Skin epidermis (tissue), 12 donors: ENCODE data around the gene TSPAN8.

Experiments used
- H3K27ac ChIP-seq, 21 experiments: fragments of 200-600 bp; sonication (generic) in 11 of 21; one replicate each; pipeline ENCODE4 v1.5.0; 2020; ENCODE audit warnings: mild to moderate bottlenecking in 3 of 21, inconsistent platforms in 2 of 21, moderate library complexity in 2 of 21
- H3K4me3 ChIP-seq, 7 experiments: fragments of 200-600 bp; sonication (generic) in 2 of 7; one replicate each; pipeline ENCODE4 v1.5.0; 2020; ENCODE audit warnings: inconsistent platforms in 2 of 7, mild to moderate bottlenecking in 2 of 7, moderate library complexity in 1 of 7

Gene TSPAN8

GRCh38 chr12:71157601-71158233 lies at the start of gene TSPAN8:
Gene TSPAN8 (minus strand): TSS chr12:71157999. CDS start chr12:71157678, 321 bp downstream.
- no peak within 1 kb of the TSS for H3K4me3 ChIP-seq
- no peak within 1 kb of the TSS for H3K27ac ChIP-seq

- no peak overlapping the region for H3K4me3 ChIP-seq
Measured at GRCh38 chr12:71201136-71201679, 43.4 kb upstream of the TSPAN8 start.

GRCh38 chr12:71200706-71201105 lies 42.9 kb upstream of the TSPAN8 start:
- no peak overlapping the region for H3K27ac ChIP-seq
- no peak overlapping the region for H3K4me3 ChIP-seq

More at GRCh38 chr12:71201136-71201679, 43.4 kb upstream of the TSPAN8 start:
- no peak overlapping the region for H3K27ac ChIP-seq

- Histone ChIP-seq H3K27ac (no peak overlapping the region), H3K4me3 (no peak overlapping the region)
Measured at GRCh38 chr12:71197460-71197859, 39.7 kb upstream of the TSPAN8 start.

GRCh38 chr12:71195338-71195896 lies 37.6 kb upstream of the TSPAN8 start:
- Histone ChIP-seq H3K4me3 (no peak overlapping the region), H3K27ac (no peak overlapping the region)

DNA sequence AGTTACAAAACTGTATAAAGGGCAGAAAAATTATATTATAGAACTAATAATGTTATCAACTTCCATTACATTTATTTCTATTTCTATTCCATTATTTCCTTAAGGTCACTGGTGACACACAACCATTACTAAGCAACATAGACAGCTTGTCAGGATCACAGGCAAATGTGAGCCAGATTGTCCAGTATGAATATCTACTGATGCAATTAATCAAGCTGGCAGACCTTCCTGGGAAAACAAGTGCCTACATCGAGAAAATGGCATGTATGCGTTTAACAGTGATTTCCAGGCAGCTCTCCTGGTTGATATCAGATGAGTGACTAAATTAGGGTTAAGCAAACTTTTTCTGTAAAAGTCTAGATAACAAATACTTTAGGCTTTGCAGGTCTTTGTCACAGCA lies 36.9 kb upstream of the TSPAN8 start:
- H3K27ac ChIP-seq = no peak overlapping the region
- no peak overlapping the region for H3K4me3 ChIP-seq

GRCh38 chr12:71193041-71193440 lies 35.2 kb upstream of the TSPAN8 start:
- H3K27ac ChIP-seq = no peak overlapping the region
- H3K4me3 ChIP-seq = no peak overlapping the region

- H3K27ac ChIP-seq = no peak overlapping the region
- H3K4me3 ChIP-seq = no peak overlapping the region
Measured at GRCh38 chr12:71191509-71192196, 33.9 kb upstream of the TSPAN8 start.

GRCh38 chr12:71190822-71191221 lies 33.0 kb upstream of the TSPAN8 start:
- no peak overlapping the region for H3K27ac ChIP-seq
- H3K4me3 ChIP-seq = no peak overlapping the region

GRCh38 chr12:71187379-71187778 lies 29.6 kb upstream of the TSPAN8 start:
- H3K27ac ChIP-seq = no peak overlapping the region
- H3K4me3 ChIP-seq = no peak overlapping the region

DNA sequence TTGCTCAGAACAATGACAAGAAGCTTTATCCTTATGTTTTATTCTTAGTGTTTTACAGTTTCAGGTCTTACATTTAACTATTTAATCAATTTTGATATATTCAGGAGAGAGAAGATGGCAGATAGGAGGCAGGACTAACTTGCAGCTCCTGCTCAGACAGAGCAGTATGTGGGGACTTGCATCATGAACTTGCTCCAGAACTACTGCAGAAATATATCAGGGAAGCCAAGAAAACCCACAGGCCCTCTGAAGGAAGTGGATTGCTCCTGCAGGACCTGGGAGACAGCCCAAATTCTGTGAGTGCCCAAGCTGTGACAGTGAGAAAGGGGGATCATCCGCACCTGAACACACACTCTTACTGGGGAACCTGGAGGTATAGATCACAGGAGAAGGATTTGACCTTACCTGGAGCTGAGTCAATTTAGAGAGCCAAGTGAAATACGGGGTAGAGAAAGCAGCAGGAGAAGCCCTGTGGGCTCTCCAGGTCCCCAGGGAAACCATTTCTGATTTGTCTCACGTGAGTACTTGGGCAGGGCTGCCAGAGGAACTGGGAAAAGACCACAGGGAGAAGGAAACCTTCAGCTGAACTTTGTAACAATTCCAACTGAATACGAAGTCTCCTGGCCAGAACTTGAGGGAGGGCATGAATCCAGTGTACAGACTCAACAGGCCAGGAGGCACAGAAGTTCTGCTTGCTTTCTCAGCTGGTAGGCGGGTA lies 28.9 kb upstream of the TSPAN8 start:
- no peak overlapping the region for H3K4me3 ChIP-seq
- no peak overlapping the region for H3K27ac ChIP-seq

DNA sequence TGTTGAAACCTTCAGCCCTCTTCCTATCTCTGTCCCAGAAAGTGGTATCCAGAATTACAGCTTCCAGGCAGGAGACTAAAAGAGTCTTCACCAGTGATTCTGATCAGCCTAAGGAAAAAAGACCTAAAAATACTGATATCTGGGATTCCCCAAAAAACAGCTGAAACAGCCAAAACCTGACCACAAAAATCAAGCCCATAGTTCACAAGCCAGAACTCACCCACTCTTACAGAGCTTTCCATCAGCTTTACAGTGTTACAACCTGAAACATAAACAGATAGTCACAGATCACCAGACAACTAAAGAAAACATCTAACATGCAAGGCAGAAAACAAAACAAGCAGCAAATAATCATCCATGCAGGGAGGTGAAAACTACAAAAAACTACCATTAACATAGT lies 26.0 kb upstream of the TSPAN8 start:
- Histone ChIP-seq H3K4me3 (no peak overlapping the region), H3K27ac (no peak overlapping the region)

DNA sequence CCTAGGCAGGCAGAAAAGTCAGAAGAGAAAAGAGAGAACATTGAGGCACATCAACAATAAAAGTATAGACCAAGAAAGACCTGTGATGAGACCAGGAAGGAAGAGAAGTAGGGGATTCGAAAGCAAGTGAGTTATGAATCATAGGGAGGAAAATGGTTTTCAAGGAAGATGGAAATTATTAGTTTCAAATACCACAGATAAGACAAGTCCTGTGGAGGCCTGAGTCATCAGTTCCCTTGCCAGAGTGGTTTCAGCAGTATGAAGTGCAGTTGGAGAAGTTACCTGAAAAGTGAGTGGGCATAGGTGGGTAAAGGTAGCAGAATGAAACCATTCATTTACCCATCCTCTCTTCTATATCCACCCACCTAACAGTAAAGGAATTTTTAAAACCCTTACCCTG lies 25.2 kb upstream of the TSPAN8 start:
- Histone ChIP-seq H3K27ac (no peak overlapping the region), H3K4me3 (no peak overlapping the region)

GRCh38 chr12:71178162-71178561 lies 20.4 kb upstream of the TSPAN8 start:
- no peak overlapping the region for H3K27ac ChIP-seq
- H3K4me3 ChIP-seq = no peak overlapping the region

DNA sequence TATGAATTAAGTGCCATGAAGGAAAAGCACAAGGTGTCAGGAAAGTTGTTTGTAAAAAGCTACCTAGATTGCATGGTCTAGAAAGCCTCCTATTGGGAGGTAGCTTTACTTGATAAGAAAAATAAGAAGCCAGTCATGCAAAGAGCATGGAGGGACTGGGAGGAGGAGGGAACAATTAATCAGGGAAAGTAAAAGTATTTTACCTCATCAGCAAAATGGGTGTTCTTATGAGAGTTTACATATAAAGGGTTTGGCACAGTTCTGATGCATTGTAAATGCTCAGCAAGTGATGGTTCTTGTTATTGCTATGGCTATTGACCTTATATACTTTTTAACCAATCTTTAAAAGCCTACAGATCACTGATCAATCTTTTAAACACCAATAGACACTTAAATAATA lies 17.0 kb upstream of the TSPAN8 start:
- Histone ChIP-seq H3K27ac (no peak overlapping the region), H3K4me3 (no peak overlapping the region)

DNA sequence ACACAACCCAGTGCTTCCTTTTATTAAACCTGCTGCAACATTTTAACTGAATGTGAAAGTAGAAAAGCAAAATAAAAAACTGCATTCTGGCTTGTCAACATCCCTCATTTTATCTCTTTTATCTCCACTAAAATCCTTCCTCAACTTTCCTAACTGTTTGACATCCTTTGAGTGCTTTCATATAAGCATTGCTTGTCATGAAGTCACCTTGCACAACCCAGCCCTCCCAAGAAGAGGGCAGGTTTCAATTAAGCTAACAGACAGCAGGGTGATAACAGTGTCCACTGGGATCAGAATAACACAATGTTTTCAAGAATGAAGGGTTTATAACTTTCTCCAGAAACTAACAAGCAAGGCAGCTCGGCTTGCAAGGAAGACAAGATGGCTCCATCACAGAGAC lies 16.3 kb upstream of the TSPAN8 start:
- H3K4me3 ChIP-seq = no peak overlapping the region
- no peak overlapping the region for H3K27ac ChIP-seq

GRCh38 chr12:71170456-71170855 lies 12.7 kb upstream of the TSPAN8 start:
- H3K4me3 ChIP-seq = no peak overlapping the region
- no peak overlapping the region for H3K27ac ChIP-seq

GRCh38 chr12:71169286-71169685 lies 11.5 kb upstream of the TSPAN8 start:
- no peak overlapping the region for H3K4me3 ChIP-seq
- no peak overlapping the region for H3K27ac ChIP-seq

DNA sequence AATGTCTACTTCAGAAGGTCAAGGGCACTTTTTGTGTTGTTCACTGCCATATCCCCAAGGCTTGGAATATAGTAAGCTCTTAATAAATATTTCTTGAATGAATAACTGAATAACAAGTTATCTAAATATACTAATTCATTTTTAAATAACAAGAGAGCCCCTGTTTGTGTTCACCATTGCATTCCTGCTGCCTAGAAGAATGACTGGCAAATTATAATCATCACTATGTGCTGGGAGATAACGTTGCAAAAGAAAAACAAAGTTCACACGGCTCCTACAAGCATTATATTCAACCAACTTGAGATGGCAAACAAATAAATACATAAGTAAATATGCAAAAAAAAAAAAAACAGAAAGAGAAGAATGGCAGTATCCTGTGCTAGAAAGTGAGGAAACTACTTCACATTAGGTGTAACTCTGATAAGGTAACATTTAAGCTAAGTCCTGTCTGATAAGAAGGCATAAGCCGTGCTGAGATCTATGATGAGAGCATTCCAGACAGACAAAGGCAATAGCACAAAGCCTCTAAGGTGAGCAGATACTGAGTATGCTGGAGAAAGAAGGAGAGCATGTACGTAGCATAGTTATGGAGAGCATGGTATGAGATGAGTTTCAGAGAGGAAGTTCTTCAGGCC lies 9.2 kb upstream of the TSPAN8 start:
- H3K27ac ChIP-seq = no peak overlapping the region
- H3K4me3 ChIP-seq = no peak overlapping the region

DNA sequence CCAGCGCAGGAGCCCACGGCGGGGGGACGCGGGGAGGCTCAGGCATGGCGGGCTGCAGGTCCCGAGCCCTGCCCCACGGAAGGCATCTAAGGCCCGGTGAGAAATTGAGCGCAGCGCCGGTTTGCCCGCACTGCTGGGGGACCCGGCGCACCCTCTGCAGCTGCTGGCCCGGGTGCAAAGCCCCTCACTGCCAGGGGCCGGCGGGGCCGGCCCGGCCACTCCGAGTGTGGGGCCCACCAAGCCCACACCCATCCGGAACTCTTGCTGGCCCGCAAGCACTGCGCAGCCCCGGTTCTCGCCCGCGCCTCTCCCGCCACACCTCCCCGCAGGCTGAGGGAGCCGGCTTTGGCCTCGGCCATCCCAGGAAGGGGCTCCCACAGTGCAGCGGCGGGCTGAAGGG lies 8.5 kb upstream of the TSPAN8 start:
- Histone ChIP-seq H3K4me3 (no peak overlapping the region), H3K27ac (no peak overlapping the region)
